Liver (tissue), 3 donors: ENCODE results near the gene ACTN4.

Experiments used
- EGR1 ChIP-seq, 2 donors: IDR thresholded peaks; 2 replicates each; pipeline ENCODE4 v1.6.1; 2016 to 2018; ENCODE audit warnings: antibody characterized with exemption in 2 of 2, low read depth in 2 of 2
- FOXA1 ChIP-seq: IDR thresholded peaks from 2 replicates; pipeline ENCODE4 v1.6.1; 2016; ENCODE audit warnings: antibody characterized with exemption
- TF ChIP-seq, protein P1 (sequence below): fragments of 150-350 bp; IDR thresholded peaks from 2 replicates; pipeline ENCODE4 v1.5.1; 2017; ENCODE audit warnings: improper control_type of control experiment, low read depth, low read length; ENCODE audit not compliant: missing input control
- donor health status: healthy.
- donor health status: healthy.

DNA sequence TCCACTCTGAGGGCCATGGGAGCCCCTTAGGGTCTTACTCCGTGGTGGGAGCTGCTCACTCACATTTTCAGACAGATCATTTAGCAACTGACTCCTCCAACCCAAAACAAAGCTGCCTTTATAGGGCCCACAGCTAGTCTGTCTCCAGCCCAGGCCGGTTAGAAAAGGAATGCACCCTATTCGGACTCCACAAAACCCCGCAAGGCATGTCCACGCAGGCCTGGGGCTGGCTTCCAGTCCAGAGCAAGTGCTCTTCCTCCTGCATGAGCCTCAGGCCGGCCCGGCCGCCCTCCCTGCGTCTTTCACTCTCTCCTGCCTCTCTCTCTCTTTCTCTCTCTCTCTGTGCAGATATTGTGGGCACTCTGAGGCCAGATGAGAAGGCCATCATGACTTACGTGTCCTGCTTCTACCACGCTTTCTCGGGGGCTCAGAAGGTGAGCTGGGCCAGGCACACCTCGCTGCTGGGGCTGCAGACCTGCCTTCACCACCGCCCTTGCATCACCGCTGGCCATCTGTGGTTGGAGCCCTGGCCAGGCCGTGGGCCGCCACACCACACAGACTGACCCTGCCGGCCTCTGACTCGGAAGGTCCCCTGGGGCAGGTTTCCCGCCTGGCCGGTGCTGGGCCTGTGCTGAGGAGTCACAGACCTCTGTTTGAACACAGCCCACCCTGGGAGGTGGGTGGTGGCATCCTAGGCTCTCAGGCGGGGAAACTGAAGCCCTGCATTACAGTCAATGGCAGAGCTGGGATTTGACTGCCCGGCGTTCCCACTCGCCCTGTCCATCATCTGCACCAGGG, 63.7 kb downstream of the ACTN4 start:
- TF ChIP-seq, protein P1, sequence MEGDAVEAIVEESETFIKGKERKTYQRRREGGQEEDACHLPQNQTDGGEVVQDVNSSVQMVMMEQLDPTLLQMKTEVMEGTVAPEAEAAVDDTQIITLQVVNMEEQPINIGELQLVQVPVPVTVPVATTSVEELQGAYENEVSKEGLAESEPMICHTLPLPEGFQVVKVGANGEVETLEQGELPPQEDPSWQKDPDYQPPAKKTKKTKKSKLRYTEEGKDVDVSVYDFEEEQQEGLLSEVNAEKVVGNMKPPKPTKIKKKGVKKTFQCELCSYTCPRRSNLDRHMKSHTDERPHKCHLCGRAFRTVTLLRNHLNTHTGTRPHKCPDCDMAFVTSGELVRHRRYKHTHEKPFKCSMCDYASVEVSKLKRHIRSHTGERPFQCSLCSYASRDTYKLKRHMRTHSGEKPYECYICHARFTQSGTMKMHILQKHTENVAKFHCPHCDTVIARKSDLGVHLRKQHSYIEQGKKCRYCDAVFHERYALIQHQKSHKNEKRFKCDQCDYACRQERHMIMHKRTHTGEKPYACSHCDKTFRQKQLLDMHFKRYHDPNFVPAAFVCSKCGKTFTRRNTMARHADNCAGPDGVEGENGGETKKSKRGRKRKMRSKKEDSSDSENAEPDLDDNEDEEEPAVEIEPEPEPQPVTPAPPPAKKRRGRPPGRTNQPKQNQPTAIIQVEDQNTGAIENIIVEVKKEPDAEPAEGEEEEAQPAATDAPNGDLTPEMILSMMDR, result no peak
- TF ChIP-seq EGR1 (IDR thresholded peaks at IDR 0.05; ENCODE audit: low read depth in 2 of 2) (no peak), FOXA1 (no peak)
